HPDE6-E6E7 (cell line): ENCODE data around the gene DCP2.

ENCODE experiments used
- DNase-seq: peaks from one replicate; pipeline ENCODE4 v3.0.0; 2011; ENCODE audit warnings: missing footprints; ENCODE audit errors: extremely low spot score

DCP2 gene

DNA sequence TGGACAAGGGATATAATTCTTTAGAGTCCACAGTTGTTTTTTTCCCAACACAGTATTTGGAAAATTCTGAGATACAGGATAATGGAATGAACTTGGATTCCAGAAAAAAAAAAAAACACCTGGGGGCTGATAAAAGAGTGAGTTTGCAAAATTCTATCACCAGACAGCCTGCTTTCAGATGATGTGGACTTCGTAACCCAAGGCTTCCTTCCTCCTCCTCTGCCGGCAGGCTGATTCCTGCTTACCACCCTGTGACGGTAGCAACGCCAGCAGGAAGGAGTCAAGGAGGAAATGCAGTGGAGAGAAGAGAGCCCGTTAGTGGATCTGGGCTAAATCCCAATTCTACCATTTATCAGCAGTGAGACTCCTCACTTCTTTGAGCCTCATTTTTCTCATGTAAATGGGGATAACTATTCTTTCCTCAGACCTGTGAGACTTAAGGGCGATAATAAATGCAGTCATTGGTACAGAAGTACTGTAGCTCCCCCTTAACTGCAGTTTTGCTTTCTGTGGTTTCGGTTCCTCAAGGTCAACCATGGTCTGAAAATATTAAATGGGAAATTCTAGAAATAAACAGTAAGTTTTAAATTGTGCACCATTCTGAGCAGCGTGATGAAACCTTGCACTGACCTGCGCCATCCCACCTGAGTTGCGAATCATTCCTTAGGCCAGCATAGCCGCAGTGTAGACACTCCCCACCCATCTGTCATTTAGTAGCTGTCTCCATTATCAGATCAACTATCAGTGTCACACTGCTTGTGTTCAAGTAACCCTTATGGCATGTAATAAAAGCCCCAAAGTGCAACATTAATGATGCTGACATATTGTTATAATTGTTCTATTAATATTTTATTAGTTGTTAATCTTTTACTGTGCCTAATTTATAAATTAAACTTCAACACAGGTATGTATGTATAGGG, 71.4 kb downstream of the DCP2 start:
- DNase-seq, result no peak

DNA sequence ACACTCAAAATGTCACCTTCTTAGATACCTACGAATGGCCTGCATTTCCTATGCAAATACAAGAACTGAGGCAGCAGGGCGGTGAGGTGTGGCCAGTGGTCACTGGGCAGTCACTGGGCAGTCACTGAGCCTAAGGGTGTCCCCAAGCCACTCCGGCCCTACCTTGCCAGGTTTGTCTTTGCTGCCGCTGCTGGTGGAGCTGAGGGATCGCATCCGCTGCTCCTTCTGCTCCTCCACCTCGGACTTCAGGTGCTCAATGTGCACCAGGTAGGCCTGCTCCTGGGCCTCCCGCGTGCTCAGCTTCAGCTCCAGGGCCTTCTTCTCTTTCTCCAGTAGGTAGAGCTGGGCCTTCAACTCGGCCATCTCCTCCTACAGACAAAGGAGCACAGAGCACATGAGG, 72.3 kb downstream of the DCP2 start:
- no peak for DNase-seq

DNA sequence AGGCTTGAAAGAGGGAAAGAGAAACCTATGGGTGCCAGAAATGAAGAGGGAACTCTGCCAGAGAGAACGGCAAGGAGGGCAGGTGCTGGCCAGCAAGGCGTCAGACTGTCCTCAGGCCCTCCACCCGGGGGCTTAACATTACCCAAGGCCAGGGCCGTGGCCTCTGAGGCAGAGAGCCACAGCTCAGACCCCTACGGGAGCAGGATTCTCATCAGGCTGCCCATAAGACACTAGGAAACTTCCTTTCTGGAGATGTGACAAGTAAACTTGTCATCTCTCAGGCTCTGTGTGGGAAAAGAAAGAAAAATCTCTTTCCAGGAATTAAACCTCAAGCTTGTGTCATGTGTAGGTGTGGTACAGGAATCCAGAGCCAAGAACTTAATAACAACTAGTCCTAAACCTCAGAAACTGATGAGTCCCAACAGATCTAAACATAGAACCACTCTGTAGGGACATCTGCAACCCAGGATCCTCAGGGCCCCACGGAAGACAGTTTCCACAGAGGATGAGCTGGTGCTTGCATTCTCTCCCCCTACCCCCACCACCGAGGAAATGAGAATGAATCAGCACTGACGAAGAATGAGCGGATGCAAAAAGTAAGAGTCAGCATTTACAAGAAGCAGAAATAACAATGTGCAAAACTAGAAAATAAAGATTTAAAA, 74.3 kb downstream of the DCP2 start:
- peak; percentile 42 for DNase-seq

DNA sequence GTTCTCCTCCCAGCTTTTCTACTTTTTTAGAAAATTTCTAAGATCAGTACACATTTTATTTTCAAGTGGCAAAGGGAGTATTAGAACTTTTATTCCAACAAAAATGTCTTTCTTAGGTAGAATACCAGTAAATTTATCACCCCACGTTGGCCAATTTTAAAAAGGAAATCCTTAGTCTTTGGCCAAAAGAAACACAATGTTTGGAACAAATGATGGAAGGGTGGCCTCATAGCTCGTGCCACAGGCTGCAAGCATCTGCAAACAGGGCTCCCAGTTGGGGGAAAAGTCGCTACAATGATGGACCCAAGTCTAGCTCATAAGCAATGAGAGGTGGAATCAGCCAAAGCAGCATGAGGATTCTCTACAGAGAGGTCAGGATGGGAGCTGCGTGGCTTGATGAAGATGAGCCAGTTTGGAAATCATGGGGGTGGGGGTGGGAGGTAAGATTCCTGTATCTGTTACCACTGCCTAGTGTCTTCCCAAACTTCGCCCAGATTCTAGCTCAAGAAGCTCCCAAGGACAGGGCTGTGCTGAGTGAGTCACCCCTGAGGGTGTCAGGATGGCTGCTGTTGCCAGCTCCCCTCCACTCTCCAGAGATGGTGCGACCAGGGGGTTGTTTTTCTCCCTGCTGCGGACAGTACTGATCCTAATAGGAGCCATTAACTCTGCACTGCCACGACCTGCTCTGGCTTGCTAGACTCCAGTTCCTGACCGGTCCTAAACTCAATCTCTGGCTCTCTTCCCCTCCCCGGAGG, 75.6 kb downstream of the DCP2 start:
- no peak for DNase-seq

DNA sequence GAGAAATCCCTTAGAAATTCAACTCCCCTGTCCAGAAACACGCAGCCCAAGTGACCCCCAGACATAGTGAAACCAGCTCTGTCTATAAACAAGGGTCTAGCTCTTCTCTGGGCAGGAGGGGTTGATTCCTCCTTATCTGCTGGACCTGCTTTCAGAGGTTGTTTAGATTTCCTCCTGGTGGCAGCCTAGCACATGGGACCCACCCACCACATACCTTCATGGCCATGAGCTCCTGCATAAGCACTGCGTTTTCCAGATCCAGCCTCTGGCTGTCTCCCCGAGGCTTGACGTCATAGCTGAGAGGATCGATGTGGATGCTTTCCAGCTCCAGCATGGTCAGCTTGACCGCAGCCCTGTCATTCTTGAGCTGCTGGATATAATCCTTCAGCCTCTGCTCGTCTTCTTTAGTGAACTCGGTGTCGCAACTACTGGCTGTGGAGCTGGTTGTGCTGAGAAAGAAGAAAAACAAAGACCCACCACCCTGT, 77.0 kb downstream of the DCP2 start:
- no peak for DNase-seq

DNA sequence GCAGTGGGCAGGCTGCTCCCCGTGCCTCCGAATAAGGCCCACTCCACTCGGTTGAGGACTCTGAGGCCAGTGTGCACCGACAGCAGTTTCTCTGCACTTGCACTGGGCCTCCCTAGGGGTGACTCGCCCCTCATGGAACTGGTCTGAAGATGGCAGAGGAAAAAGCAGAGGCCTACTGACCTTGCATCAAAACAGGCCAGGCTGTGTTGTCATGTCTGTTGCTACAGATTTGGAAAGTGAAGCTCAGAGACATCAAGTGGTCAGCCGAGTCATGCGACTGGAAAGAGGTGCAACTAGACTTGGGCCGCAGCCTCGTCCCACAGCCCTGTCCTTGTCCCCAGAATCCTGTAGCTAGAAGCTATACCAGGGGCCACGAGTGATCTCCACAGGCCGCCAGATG, 78.3 kb downstream of the DCP2 start:
- no peak for DNase-seq

DNA sequence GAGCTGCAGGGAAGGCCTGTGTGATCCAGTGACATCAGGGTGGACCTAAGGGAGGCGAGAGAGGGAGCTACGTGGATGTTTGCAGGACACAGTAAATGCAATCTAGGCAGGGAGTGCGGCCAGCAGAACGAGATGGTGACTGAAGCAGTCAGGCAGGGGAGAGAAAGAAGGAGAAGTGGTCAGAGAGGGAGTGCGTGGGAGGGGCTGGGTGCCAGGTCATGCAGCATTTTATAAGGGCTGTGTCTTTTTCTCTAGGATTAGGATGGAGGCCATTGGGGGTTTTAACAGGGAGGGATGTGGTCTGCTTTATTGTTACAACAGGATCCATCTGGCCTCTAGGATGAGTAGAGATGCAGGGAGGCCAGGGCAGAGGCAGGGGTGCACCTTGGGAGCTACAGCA, 80.4 kb downstream of the DCP2 start:
- DNase-seq, result no peak

DNA sequence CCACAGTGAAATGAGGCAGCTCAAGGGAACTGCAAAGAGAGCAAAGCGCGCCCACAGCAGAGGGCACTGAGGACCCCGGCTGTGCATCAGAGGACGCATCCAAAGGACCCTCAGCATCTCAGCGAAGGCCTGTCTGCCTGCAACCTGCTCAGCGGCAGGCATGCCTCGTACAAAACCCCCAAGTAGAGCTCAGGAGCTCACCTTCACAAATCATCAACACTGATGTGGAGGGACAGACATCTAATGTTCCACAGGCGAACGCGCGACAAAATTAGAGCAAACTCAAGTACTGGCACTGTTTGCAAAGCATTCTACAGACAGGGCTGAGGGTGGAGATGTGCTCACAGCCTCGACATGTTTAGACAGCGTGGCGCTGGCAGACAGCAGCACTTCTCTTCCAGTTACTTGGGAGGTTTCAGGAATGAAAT, 81.0 kb downstream of the DCP2 start:
- no peak for DNase-seq

DNA sequence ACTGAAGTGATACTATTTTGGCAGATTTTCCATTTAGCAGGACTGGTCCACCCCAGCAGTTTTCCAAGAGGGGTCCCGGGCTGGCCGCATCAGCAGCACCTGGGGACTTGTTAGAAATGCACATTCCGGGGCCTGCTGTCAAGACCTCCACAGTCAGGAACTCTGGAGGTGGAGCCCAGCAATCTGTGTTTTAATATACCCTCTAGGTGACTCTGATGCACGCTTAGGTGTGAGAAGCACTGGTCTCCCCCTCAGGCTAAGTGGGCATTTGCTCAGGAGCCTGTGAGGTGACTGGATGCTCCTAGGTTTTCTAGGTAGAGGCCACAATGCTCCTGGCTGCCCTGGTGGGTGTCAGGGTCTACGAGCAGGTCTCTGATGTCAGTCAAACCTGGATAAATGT, 81.7 kb downstream of the DCP2 start:
- DNase-seq, result no peak

DNA sequence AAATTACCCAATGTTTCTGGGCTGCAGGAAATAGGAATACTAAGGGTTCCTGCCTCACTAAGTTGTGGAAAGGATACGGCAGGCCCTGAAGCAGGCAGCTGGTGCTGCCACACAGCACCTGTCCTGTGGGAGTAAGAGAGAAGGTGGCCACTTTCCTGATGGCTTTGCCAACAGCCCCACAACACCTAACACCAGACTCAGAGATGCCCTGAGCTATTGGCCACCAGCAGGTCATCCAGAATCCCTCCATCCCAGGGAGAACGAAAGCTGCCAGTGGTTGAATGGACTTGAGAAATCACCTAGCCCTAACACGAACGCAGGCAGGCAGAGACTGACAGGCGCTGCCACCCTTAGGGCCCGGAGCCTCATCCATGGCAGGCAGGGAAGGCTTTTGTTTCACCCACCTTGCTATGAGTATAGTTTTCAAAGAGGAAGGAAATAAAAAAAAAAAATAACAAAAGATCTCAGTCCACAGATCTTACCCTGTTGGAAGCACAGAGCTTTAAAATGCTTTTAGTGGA, 82.2 kb downstream of the DCP2 start:
- no peak for DNase-seq

DNA sequence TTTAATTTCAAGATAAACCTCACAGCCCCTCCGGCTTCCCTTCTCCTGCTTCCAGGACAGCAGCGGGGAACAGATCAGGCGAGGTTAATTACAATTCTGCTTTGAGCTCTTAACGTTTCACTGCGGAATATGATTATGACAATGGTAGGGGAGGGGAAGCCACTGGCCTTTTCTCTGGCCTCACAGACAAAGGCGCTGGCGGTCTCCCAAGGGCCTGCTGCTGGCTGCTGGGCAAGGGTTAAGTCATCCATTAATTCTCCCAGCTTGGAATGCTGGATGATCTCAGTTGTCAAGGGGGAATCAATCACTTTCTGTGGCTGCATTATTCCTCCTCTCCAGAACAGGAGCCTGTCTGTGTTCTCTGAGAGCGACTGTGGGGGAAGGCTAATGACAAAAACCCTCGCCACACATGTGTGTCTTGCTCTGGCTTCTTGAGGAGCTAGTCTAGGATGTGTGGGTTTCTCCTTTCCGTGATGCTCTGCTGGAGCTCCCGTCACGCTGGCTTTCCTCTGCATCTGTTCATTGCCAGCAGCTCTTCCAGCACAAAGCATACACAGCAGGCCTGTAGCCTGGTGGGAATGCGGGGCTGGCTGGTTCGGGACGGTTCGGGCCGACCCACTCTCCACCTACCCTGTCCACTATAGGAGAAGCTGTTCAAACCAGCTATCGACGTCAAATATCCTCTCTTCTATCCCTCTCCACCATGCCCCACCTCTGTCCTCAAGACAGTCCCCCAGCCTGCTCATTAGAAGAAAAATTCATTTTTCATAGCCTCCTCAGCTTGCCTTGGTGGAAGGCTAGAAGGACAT, 82.8 kb downstream of the DCP2 start:
- DNase-seq, result no peak

DNA sequence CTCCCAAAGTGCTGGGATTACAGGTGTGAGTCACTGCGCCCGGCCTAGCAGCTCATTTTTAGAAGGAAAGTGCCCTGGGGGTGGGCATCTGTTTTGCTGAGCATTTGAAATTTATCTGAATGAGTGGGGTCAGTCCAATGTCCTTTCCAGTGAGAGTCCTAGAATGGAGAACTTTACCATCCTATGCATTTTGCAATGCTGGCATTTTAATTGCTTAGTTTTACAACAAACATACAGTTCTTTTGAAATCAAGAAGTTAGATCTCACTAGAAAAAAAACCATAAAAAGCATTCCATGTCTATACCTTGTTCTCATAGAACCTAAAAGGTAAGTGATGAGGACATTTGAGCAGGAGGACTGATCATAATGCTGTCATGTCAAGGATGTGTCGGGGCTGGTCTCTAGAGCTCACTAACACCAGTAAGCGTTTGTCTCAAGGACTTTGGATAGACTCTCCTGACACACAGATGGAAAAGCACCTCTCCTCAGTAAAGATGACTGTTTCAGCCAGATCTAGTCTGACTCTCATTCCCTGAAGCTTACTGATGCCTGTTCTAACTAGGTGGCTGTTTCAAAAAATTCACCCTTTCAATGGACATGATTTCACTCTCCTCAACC, 83.9 kb downstream of the DCP2 start:
- DNase-seq, result no peak

DNA sequence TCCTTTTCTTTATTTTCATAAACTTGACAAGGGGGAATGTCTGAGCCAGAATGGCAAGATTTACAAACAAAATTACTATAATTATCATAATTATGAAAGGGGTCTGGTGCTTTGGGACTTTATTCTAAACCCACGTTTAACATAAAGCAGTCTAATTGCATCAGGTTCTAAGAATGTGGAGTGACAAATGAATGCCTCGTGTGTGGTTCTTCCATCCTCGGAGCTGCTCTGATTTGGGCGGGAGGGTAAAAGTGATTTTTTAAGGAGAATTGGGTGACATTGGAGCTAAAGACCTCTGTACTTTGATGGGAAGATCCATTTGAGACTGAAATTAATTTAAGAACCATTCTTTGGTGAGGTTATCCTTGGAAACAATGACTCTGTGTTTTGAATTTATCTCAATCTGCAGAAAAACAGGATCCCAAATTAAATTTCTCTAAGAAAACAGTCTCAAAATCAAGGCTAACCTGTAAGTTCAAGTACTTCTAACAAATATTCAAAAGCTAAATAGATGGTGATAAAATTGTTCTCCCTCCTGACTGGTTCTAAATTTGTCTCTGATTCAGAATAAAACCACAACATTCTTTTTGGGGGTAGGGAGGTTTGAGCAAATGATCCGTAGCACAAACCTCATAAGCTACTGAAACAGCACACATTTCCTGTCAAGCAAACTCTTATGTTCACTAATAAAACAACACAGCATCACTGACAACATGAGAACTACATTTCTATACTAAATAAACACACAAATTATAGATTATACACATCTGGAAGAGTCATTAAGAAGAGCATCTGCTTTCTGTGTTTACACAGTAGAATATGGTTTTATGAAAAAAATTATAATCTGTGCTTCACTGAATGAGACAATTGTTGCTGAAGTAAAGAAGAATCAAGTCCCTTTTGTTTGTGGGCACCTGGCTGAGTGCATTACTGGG, 85.5 kb downstream of the DCP2 start:
- DNase-seq, result no peak

DNA sequence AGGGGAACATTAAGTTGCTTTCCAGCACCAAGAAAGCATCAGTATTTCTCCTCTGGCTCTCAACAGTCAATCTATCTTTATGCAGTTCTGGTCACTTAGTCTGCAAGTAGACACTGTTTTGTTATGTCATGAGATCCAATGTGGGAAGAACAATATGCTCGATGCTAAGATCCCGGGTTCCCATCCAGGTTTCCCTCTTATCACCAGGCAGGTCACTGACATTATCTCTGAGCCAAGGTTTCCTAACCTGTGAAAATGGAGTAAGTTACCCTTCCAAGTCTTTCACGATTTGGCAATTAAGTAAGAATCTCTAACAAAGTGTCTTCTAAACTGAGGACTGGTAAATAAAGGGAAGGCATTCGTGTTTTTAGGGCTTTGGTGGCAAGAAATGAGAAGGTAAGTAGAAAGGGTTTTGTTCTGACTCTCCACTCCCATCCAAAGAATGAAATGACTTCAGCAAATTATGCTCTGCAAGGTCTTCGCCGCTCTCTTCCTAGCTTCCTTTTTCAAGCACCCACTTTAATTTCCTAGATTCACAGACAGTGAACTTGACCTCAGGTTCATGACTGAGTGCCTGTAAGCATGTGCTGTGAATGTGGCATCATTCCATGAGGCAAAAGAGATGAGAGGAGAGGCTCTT, 86.4 kb downstream of the DCP2 start:
- DNase-seq, result no peak

DNA sequence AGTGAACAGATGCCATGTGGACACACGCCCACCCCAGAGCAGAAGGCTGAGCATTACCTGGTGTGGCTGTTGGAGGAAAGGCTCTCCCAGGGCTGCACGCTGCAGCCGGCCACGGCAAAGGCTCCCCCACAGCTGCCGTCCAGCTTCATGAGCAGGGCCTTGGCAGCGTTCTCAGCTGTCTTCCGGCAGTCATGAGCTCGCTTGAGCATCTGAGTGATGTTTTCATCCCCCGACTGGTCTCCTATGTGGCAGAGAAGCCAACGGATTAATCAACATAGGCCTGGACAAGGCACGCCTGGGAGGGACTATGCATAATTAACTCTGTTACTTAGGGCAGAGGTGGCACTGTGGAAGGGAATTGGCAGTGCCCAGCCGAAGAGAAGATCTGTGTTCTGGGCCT, 87.3 kb downstream of the DCP2 start:
- DNase-seq, result no peak

DNA sequence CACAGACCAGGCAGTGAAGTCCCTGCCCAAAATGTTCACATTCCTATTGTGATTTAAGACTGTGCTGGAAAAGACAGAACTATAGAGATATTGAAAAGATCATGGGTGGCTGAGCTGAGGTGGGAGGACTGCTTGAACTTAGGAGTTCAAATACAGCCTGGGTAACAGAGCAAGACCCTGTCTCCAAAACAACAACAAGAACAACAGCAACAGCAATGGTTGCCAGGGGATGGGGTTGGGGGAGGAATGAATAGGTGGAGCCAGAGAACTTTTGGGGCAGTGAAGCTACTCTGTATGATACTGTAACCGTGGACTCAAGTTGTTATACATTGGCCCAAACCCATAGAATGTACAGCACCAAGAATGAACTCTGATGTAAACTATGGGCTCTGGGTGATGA, 88.2 kb downstream of the DCP2 start:
- no peak for DNase-seq

DNA sequence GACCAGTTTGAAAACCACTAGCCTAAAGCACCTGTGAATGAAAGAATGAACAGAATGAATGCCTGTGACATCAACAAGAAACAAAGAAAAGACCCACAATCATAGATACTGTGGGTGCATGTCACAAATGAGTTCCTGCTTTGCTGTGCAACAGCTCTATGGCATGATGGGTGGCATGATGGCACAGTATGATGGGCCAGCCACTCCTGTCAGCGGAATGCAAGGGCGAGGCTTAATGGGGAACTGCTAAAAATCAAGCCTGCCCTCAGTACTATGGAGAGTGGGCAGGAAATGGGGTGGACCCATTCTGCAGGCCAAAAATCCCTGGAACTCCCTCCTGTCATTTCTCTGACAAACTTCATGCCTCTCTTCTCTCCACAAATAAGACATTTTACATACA, 89.0 kb downstream of the DCP2 start:
- DNase-seq, result no peak

DNA sequence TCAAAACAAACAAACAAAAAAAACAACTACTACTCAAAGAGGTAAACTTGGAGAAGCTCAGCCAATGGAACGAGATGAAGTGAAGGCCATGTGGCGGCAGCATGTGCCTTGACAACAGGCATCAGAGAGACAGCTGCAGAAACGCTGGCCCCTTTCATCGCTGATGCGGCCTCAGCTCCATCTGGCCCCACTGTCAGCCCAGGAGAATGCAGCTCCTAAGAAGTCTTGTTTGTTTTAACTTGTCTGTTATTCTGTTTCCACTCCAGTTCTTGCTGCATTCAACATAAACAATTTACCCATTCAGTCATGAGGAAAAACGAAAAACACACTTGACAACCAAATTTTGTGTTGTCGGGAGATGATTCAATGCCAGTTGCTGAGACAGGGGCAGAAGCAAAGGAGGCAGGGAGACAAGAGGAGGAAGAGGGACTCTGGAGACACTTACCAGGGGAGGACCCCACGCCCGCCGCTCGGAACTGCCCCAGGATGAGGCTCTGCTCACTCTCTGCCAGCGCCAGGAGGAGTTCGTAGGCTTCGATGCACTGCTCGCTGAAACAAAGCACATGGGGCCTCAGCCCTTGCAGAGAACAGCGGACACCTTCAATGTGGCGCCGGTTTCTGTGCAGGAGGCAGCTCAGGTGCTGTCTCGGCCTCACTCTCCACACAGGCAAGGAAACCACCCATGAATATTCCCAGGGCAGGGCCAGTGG, 91.2 kb downstream of the DCP2 start:
- DNase-seq, result no peak

DNA sequence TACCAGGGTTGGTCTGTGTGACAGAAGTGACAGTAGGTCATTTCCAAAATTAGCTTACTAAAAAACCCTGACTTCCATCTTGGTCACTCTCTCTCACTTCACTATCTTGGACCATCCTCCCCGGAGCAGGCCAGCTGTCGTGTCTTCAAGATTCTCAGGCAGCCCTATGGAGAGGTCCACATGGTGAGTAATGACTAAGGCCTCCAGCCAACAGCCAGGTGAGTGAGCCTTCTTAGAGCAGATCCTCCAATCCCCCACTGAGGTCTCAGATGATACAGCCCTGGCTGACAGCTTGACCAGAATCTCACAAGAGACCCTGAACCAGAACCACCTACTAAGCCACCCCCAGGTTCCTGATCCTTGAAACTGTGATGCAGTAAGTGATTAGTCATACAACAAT, 92.0 kb downstream of the DCP2 start:
- DNase-seq, result no peak
